A673 (cell line): ENCODE data around the gene ZNF692. TPM values are rescaled to one million over a fixed set of nuclear protein-coding genes. Genes with fewer than 3 reads are reported as not detected.
A peak's percentile ranks its signal among the peaks of the same experiment; 100 is the strongest.
"Not testable (repeated sequence)": the region's sequence is repeated elsewhere in the genome, so short reads cannot be mapped to it uniquely, and the experiment has no call there.

ENCODE experiments used
- BruUV-seq: library from RNA; stranded (reverse); fragments of 400-500 nt; replicated peaks from 2 replicates; lab custom pipeline; 2021; lab: Mats Ljungman, UMichigan
- CTCF ChIA-PET: fragments of 300-600 bp; sonication (Branson Sonifier 250); formaldehyde crosslinking; loops from one replicate; lab custom pipeline; 2022; ENCODE audit warnings: antibody characterized with exemption; lab: Charles Lee
- POLR2A ChIA-PET: fragments of 300-600 bp; sonication (Branson Sonifier 250); formaldehyde crosslinking; loops from one replicate; lab custom pipeline; 2022; ENCODE audit warnings: antibody characterized with exemption; ENCODE audit not compliant: low non-redundant PET; lab: Charles Lee
- DNase-seq: peaks from one replicate; pipeline ENCODE4 v3.0.0-alpha.2; 2015; ENCODE audit warnings: low spot score
- H3K27ac ChIP-seq: fragments of 200-600 bp; sonication (generic); 2 replicates; pipeline ENCODE4 v1.5.1; 2016; ENCODE audit warnings: mixed run types, low read depth, mild to moderate bottlenecking, mixed read lengths, antibody characterized with exemption, low read length; ENCODE audit not compliant: poor library complexity, severe bottlenecking
- H3K27me3 ChIP-seq: fragments of 200-600 bp; sonication (generic); replicated peaks from 2 replicates; pipeline ENCODE4 v1.6.1; 2017; ENCODE audit warnings: mixed run types, low read depth, mild to moderate bottlenecking, mixed read lengths, antibody characterized with exemption, low read length; ENCODE audit not compliant: insufficient read depth, poor library complexity
- H3K36me3 ChIP-seq: fragments of 200-600 bp; sonication (generic); 2 replicates; pipeline ENCODE4 v1.6.1; 2016; ENCODE audit warnings: mixed run types, mild to moderate bottlenecking, mixed read lengths, antibody characterized with exemption, low read length; ENCODE audit not compliant: insufficient read depth, poor library complexity, severe bottlenecking
- H3K4me1 ChIP-seq: fragments of 200-600 bp; sonication (generic); 2 replicates; pipeline ENCODE4 v1.6.1; 2017; ENCODE audit warnings: mixed run types, mild to moderate bottlenecking, mixed read lengths, antibody characterized with exemption, low read length; ENCODE audit not compliant: insufficient read depth, poor library complexity, severe bottlenecking
- H3K4me3 ChIP-seq: fragments of 200-600 bp; sonication (generic); 2 replicates; pipeline ENCODE4 v1.5.1; 2016; ENCODE audit warnings: low read depth, mixed run types, mild to moderate bottlenecking, mixed read lengths, low read length; ENCODE audit not compliant: poor library complexity, severe bottlenecking
- H3K9me3 ChIP-seq: fragments of 200-600 bp; sonication (generic); 2 replicates; pipeline ENCODE4 v1.6.1; 2016; ENCODE audit warnings: mixed run types, low read depth, mild to moderate bottlenecking, mixed read lengths, antibody characterized with exemption, low read length; ENCODE audit not compliant: poor library complexity, severe bottlenecking
- EZH2 ChIP-seq: fragments of 200-600 bp; sonication (generic); IDR thresholded peaks from 2 replicates; pipeline ENCODE4 v1.6.1; 2017; ENCODE audit warnings: borderline replicate concordance, low read depth, mild to moderate bottlenecking, mixed read lengths, antibody characterized with exemption, low read length; ENCODE audit not compliant: poor library complexity, severe bottlenecking
- intact Hi-C: fragments of 100-400 bp; cut with micrococcal nuclease; formaldehyde crosslinking; loops from one replicate; pipeline ENCODE4 v1.10.0; 2022; ENCODE audit not compliant: unreplicated experiment
- total RNA-seq: library from RNA; stranded (reverse); gene quantifications from 2 replicates; pipeline ENCODE4 v1.2.3, GENCODE V29; 2021
- TF ChIP-seq, protein P1 (sequence below): fragments of 300-800, 200-600 bp; sonication (generic); conservative IDR thresholded peaks from 2 replicates; pipeline ENCODE4 v1.5.1; 2017; ENCODE audit warnings: low read depth, mild to moderate bottlenecking, antibody characterized with exemption, low read length, moderate library complexity, mixed read lengths

Gene ZNF692
- total RNA-seq, 1 experiment from 2014 or later = 64.5 TPM

DNA sequence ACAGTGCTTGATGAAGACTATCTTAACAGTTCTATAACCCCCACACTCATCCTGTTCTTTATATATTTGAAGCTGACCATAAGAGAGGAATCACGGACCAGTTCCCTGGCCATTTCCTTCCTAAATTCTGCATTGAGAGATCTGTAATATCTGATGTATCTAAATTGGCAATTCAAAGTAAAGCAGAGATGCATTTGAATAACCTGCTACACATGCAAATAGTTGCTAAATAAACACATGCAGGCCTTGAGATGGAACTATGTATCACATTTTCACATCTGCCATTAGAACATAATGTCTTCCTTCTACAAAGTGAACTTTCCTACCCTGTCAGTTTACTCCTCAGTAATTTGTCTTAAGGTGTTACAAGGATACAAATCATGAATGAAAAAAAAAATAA, 26.8 kb upstream of the ZNF692 start:
- Histone ChIP-seq H3K4me3 (no peak overlapping the region), H3K27ac (no peak overlapping the region), H3K36me3 (no peaks in the 10 kb centered on the region), H3K4me1 (peaks cover 15% of the 10 kb centered on the region), H3K27me3 (no peaks in the 10 kb centered on the region), H3K9me3 (no peaks in the 10 kb centered on the region)
- no peak for TF ChIP-seq EZH2
- TF ChIP-seq, protein P1, sequence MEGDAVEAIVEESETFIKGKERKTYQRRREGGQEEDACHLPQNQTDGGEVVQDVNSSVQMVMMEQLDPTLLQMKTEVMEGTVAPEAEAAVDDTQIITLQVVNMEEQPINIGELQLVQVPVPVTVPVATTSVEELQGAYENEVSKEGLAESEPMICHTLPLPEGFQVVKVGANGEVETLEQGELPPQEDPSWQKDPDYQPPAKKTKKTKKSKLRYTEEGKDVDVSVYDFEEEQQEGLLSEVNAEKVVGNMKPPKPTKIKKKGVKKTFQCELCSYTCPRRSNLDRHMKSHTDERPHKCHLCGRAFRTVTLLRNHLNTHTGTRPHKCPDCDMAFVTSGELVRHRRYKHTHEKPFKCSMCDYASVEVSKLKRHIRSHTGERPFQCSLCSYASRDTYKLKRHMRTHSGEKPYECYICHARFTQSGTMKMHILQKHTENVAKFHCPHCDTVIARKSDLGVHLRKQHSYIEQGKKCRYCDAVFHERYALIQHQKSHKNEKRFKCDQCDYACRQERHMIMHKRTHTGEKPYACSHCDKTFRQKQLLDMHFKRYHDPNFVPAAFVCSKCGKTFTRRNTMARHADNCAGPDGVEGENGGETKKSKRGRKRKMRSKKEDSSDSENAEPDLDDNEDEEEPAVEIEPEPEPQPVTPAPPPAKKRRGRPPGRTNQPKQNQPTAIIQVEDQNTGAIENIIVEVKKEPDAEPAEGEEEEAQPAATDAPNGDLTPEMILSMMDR = no peak
- no peak for DNase-seq
- intact Hi-C loops = no loop called here
- ChIA-PET CTCF (no interaction called here), POLR2A (no interaction called here)
- BruUV-seq = no TSS peak

DNA sequence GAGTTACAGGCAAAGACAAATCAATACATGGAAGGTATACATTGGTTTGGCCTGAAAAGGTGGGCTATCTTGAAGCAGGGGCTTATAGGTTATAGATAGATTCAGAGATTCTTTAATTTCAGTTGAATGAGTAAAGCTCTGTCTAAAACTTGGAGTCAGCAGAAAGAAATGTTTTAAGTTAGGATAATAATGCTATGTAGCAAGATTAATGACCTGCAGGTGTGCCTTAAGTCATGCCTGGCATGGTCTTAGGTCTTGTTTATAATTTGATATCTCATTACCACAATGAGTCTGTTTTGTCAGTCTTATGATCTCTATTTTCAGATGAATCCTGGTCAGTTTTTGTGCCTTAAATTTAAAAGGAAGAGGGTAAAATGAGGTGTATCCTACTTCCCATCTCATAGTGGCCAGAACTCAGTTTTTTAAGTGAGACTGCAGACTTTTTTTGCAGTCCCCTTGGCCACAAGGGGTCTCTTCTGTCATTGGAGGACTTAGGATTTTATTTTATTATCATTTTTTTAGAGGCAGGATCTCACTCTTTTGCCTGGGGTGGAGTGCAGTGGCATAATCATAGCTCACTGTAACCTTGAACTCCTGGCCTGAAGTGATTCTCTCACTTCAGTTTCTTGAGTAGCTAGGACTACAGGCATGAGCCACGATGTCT, 25.9 kb upstream of the ZNF692 start:
- intact Hi-C loops = no loop called here
- Histone ChIP-seq H3K4me1 (peaks cover 15% of the 10 kb centered on the region), H3K36me3 (no peaks in the 10 kb centered on the region), H3K27ac (no peak overlapping the region), H3K9me3 (no peaks in the 10 kb centered on the region), H3K4me3 (no peak overlapping the region), H3K27me3 (no peaks in the 10 kb centered on the region)
- BruUV-seq = no TSS peak
- no peak for DNase-seq
- POLR2A ChIA-PET = no interaction called here
- no peak for TF ChIP-seq EZH2
- TF ChIP-seq, protein P1 = 0 out of 2 replicates have a peak, but pooled peaks have one; percentile 38
- CTCF ChIA-PET = interaction anchor here (0.6 kb wide), 1 partner anchor 22 kb away, joined by 7 read pairs; no protein-coding TSS in a partner anchor

DNA sequence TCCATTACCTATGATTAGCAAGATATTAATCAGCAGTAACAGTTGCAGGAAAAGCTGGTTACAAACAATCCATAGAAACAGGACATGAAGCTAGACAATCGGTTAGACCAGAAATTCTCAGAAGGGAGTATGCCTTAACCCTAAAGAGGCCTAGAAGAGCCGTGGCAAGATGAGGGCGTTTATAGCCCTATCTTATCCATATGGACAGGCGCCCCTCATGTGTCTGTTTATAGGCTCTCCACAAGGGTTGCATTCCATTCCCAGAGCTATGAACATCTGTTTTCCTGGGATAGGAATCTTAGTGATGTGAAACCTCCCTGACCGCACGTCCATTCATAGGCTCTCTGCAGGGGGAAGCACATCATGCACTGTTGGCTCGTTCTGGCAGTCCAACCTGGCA, 23.5 kb upstream of the ZNF692 start:
- BruUV-seq = not testable (repeated sequence)

DNA sequence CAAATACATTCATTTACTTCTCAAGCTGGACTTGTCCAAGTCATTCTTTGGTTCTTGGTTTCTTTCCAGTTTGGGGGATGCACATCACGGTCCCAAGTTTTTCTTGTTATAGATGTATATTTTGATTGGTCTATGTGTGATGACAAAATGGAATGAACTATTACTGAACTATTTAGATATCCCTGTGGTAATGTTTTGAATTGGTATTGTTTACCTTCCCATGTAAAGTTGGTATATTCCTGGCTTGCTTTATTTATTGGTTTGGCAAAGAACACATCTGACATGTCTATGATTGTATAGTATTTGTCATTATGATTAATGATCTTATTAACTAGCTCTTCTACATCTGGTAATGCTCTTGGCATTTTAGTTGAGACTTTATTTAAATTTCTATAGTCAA, 22.4 kb upstream of the ZNF692 start:
- no peak for TF ChIP-seq EZH2
- TF ChIP-seq, protein P1 = no peak
- H3K27ac ChIP-seq = no peak overlapping the region
- H3K4me1 ChIP-seq = peaks cover 3% of the 10 kb centered on the region
- ChIA-PET CTCF (no interaction called here), POLR2A (no interaction called here)
- no peaks in the 10 kb centered on the region for H3K36me3 ChIP-seq
- H3K9me3 ChIP-seq = no peaks in the 10 kb centered on the region
- BruUV-seq = no TSS peak
- intact Hi-C loops = no loop called here
- H3K27me3 ChIP-seq = no peaks in the 10 kb centered on the region
- DNase-seq = no peak
- H3K4me3 ChIP-seq = no peak overlapping the region

More for the DNA sequence above, 23.5 kb upstream of the ZNF692 start:
- H3K27me3 ChIP-seq, POLR2A ChIA-PET, H3K36me3 ChIP-seq, H3K9me3 ChIP-seq, H3K4me3 ChIP-seq, intact Hi-C loops, CTCF ChIA-PET, H3K27ac ChIP-seq, DNase-seq: not testable (repeated sequence)
- H3K4me1 ChIP-seq = peaks cover 14% of the 10 kb centered on the region
